ENCODE results near the gene SNRNP48.

Gene SNRNP48

GRCh38 chr6:7647504-7647903, 57.5 kb downstream of the SNRNP48 start:
- DNase-seq: no peak

- DNase-seq: no peak
Measured at GRCh38 chr6:7649037-7649810, 59.2 kb downstream of the SNRNP48 start.

- DNase-seq: no peak
Measured at GRCh38 chr6:7650878-7651277, 60.9 kb downstream of the SNRNP48 start.

- no peak for DNase-seq
Measured at GRCh38 chr6:7652957-7653356, 63.0 kb downstream of the SNRNP48 start.

GRCh38 chr6:7656355-7656754, 66.4 kb downstream of the SNRNP48 start:
- no peak for DNase-seq

- DNase-seq: no peak
Measured at GRCh38 chr6:7658543-7658942, 68.5 kb downstream of the SNRNP48 start.

GRCh38 chr6:7661364-7661763, 71.4 kb downstream of the SNRNP48 start:
- DNase-seq: no peak
